HCT116 (cell line): ENCODE results near the gene PRDM11. TPM values are rescaled to one million over a fixed set of nuclear protein-coding genes. Genes with fewer than 3 reads are reported as not detected.

Experiments
- ATAC-seq: fragments of 200-7000 bp; cut with Tn5 transposase; 2 replicates; pipeline ENCODE4 v1.9.1; 2020; ENCODE audit warnings: mild to moderate bottlenecking, moderate library complexity
- Bru-seq: library from RNA; stranded (reverse); fragments of 400-500 nt; gene quantifications from one replicate; lab custom pipeline; 2021; lab: Mats Ljungman, UMichigan
- BruChase-seq, 2 experiments: library from RNA; stranded (reverse); fragments of 400-500 nt; gene quantifications; one replicate each; lab custom pipeline; 2021; lab: Mats Ljungman, UMichigan
- BruUV-seq: library from RNA; stranded (reverse); fragments of 400-500 nt; replicated peaks from 2 replicates; lab custom pipeline; 2021; lab: Mats Ljungman, UMichigan
- CTCF ChIA-PET: fragments of 300-600 bp; sonication (Branson Sonifier 250); formaldehyde crosslinking; loops from one replicate; lab custom pipeline; 2021; ENCODE audit warnings: antibody characterized with exemption; lab: Charles Lee
- POLR2A ChIA-PET: fragments of 300-600, 350-600 bp; sonication (Branson Sonifier 250); formaldehyde crosslinking; loops from one replicate; lab custom pipeline; 2021; ENCODE audit warnings: antibody characterized with exemption; lab: Charles Lee
- RAD21 ChIA-PET, 2 experiments: fragments of 300-600 bp; sonication (Branson Sonifier 250); formaldehyde crosslinking; loops; one replicate each; lab custom pipeline; 2023; ENCODE audit warnings: low total read pairs in 2 of 2; ENCODE audit not compliant: uncharacterized antibody in 2 of 2, unreplicated experiment in 2 of 2, low non-redundant PET in 1 of 2; lab: Charles Lee
- DNase-seq: peaks from one replicate; pipeline ENCODE4 v3.0.0-alpha.2; 2010; ENCODE audit warnings: low read depth, low spot score
- H2AFZ ChIP-seq: fragments of 200-600 bp; shearing (Covaris generic), sonication (generic); 2 replicates; pipeline ENCODE4 v1.6.1; 2017; ENCODE audit warnings: low read depth, mixed run types, mixed read lengths, antibody characterized with exemption, low read length; ENCODE audit not compliant: poor library complexity, severe bottlenecking
- H3K27ac ChIP-seq: 2 replicates; pipeline ENCODE4 v1.5.1; 2012; ENCODE audit warnings: low read depth, low read length
- H3K27me3 ChIP-seq: fragments of 200-600 bp; sonication (generic); 2 replicates; pipeline ENCODE4 v1.6.1; 2016; ENCODE audit warnings: mixed run types, low read length, mixed read lengths; ENCODE audit not compliant: insufficient read depth
- H3K36me3 ChIP-seq, 2 experiments: fragments of 200-500 bp in 1 of 2; fragments of 200-600 bp in 1 of 2; sonication (Bioruptor generic) in 1 of 2; sonication (generic) in 1 of 2; 2 replicates each; pipeline versions ENCODE4 v1.5.1 to v1.6.1; 2014 to 2016; ENCODE audit warnings: low read length in 2 of 2, inconsistent platforms in 1 of 2, mixed read lengths in 1 of 2, mixed run types in 1 of 2; ENCODE audit not compliant: insufficient read depth in 2 of 2, control insufficient read depth in 1 of 2
- H3K4me1 ChIP-seq, 2 experiments: fragments of 200-600 bp in 1 of 2; sonication (generic) in 1 of 2; 2 replicates each; pipeline versions ENCODE4 v1.5.1 to v1.6.1; 2012 to 2017; ENCODE audit warnings: low read length in 2 of 2, inconsistent platforms in 1 of 2, mild to moderate bottlenecking in 1 of 2, mixed read lengths in 1 of 2, mixed run types in 1 of 2, moderate library complexity in 1 of 2; ENCODE audit not compliant: insufficient read depth in 2 of 2, control insufficient read depth in 1 of 2
- H3K4me2 ChIP-seq: fragments of 200-600 bp; sonication (generic); 2 replicates; pipeline ENCODE4 v1.6.1; 2017; ENCODE audit warnings: mixed run types, low read length, mixed read lengths
- H3K4me3 ChIP-seq, 2 experiments: fragments of 200-600 bp in 1 of 2; sonication (generic) in 1 of 2; replicated peaks in 1 of 2; 2 replicates each; pipeline ENCODE4 v1.5.1; 2011 to 2016; ENCODE audit warnings: low read length in 2 of 2, control low read depth in 1 of 2, low read depth in 1 of 2, mild to moderate bottlenecking in 1 of 2, mixed read lengths in 1 of 2, mixed run types in 1 of 2
- H3K79me2 ChIP-seq: fragments of 200-600 bp; sonication (generic); 2 replicates; pipeline ENCODE4 v1.6.1; 2017; ENCODE audit warnings: mild to moderate bottlenecking, mixed run types, low read length, moderate library complexity, mixed read lengths; ENCODE audit not compliant: insufficient read depth
- H3K9ac ChIP-seq: fragments of 200-600 bp; sonication (generic); 2 replicates; pipeline ENCODE4 v1.6.1; 2016; ENCODE audit warnings: low read length, mixed read lengths
- H3K9me2 ChIP-seq: fragments of 200-600 bp; sonication (generic), shearing (Covaris generic); 2 replicates; pipeline ENCODE4 v1.6.1; 2017; ENCODE audit warnings: mixed run types, mild to moderate bottlenecking, moderate library complexity; ENCODE audit not compliant: insufficient read depth
- H3K9me3 ChIP-seq, 2 experiments: fragments of 200-500 bp in 1 of 2; fragments of 200-600 bp in 1 of 2; sonication (Bioruptor generic) in 1 of 2; sonication (generic) in 1 of 2; 2 replicates each; pipeline ENCODE4 v1.6.1; 2014 to 2017; ENCODE audit warnings: low read length in 2 of 2, mixed read lengths in 2 of 2, inconsistent platforms in 1 of 2, low read depth in 1 of 2, mild to moderate bottlenecking in 1 of 2, mixed run types in 1 of 2, moderate library complexity in 1 of 2; ENCODE audit not compliant: control insufficient read depth in 1 of 2, insufficient read depth in 1 of 2
- H4K20me1 ChIP-seq: fragments of 200-600 bp; sonication (generic), shearing (Covaris generic); 2 replicates; pipeline ENCODE4 v1.6.1; 2017; ENCODE audit warnings: mixed run types, mild to moderate bottlenecking, moderate library complexity; ENCODE audit not compliant: insufficient read depth
- CBX3 ChIP-seq: IDR thresholded peaks from 2 replicates; pipeline ENCODE4 v1.6.1; 2012; ENCODE audit warnings: low read depth
- CEBPB ChIP-seq: IDR thresholded peaks from 2 replicates; pipeline ENCODE4 v1.6.1; 2012; ENCODE audit warnings: low read depth
- EGR1 ChIP-seq: IDR thresholded peaks from 2 replicates; pipeline ENCODE4 v1.6.1; 2012; ENCODE audit warnings: low read depth
- ELF1 ChIP-seq: IDR thresholded peaks from 2 replicates; pipeline ENCODE4 v1.6.1; 2012; ENCODE audit warnings: low read depth, borderline replicate concordance
- EZH2 ChIP-seq: fragments of 200-600 bp; sonication (generic); IDR thresholded peaks from 2 replicates; pipeline ENCODE4 v1.6.1; 2017; ENCODE audit warnings: antibody characterized with exemption, mixed run types
- EZH2phosphoT487 ChIP-seq: fragments of 200-600 bp; IDR thresholded peaks from 2 replicates; pipeline ENCODE4 v1.6.1; 2018; ENCODE audit warnings: antibody characterized with exemption, borderline replicate concordance
- FOSL1 ChIP-seq: IDR thresholded peaks from 2 replicates; pipeline ENCODE4 v1.6.1; 2012; ENCODE audit warnings: low read depth
- JUND ChIP-seq: IDR thresholded peaks from 2 replicates; pipeline ENCODE4 v1.6.1; 2012
- POLR2A ChIP-seq: IDR thresholded peaks from 2 replicates; pipeline ENCODE4 v1.7.0; 2011; ENCODE audit warnings: borderline replicate concordance; ENCODE audit not compliant: insufficient read depth, insufficient read length; ENCODE audit errors: extremely low read depth
- POLR2AphosphoS5 ChIP-seq: IDR thresholded peaks from 2 replicates; pipeline ENCODE4 v1.6.1; 2011; ENCODE audit warnings: mild to moderate bottlenecking, low read depth, low read length, moderate library complexity
- REST ChIP-seq: IDR thresholded peaks from 2 replicates; pipeline ENCODE4 v1.6.1; 2012; ENCODE audit warnings: low read depth
- SIN3A ChIP-seq: IDR thresholded peaks from 2 replicates; pipeline ENCODE4 v1.6.1; 2012; ENCODE audit warnings: low read depth
- SRF ChIP-seq: IDR thresholded peaks from 2 replicates; pipeline ENCODE4 v1.6.1; 2012; ENCODE audit warnings: low read depth
- TCF7L2 ChIP-seq: IDR thresholded peaks from 2 replicates; pipeline ENCODE4 v1.7.0; 2011; ENCODE audit warnings: borderline replicate concordance, inconsistent platforms; ENCODE audit not compliant: insufficient read depth, insufficient read length; ENCODE audit errors: extremely low read depth
- YY1 ChIP-seq: IDR thresholded peaks from 2 replicates; pipeline ENCODE4 v1.6.1; 2011; ENCODE audit warnings: low read length, low read depth, moderate library complexity, mild to moderate bottlenecking; ENCODE audit not compliant: insufficient replicate concordance; ENCODE audit errors: extremely low read depth
- ZBTB33 ChIP-seq: IDR thresholded peaks from 2 replicates; pipeline ENCODE4 v1.6.1; 2011; ENCODE audit warnings: mild to moderate bottlenecking, low read length, moderate library complexity; ENCODE audit not compliant: insufficient replicate concordance; ENCODE audit errors: extremely low read depth
- ZFX ChIP-seq: fragments of 450-650 bp; IDR thresholded peaks from 2 replicates; pipeline ENCODE4 v1.6.1; 2017
- intact Hi-C: fragments of 100-400 bp; cut with micrococcal nuclease; formaldehyde crosslinking; loops from 2 replicates; pipeline ENCODE4 v1.10.0; 2022
- long read RNA-seq: library from polyadenylated mRNA; unstranded; transcript quantifications from one replicate; pipeline ENCODE4 v2.0.0, GENCODE V29; 2021; ENCODE audit not compliant: unreplicated experiment
- polyA plus RNA-seq: library from polyadenylated mRNA; unstranded; fragments of >200 nt; gene quantifications from 2 replicates; pipeline ENCODE4 v1.2.1, GENCODE V29; 2012; ENCODE audit warnings: missing spikeins
- total RNA-seq: library from RNA; stranded (reverse); gene quantifications from one replicate; pipeline ENCODE4 v1.2.1, GENCODE V29; 2021; ENCODE audit not compliant: unreplicated experiment

Gene PRDM11
- 9.3 TPM for total RNA-seq
- polyA plus RNA-seq: 5.5 and 6.2 TPM in 2 replicates
- percentile 44 among the genes with signal in this experiment for Bru-seq, nascent RNA
- percentile 39 among the genes with signal in this experiment for BruChase-seq, experiment 1, labeled RNA remaining after a 6-hour chase
- percentile 46 among the genes with signal in this experiment for BruChase-seq, experiment 2, labeled RNA remaining after a 2-hour chase
- long read RNA-seq, partial matches to known transcripts: 7 of 13 reads
- long read RNA-seq, other reads (novel, unspliced or antisense): 6 of 13 reads

DNA sequence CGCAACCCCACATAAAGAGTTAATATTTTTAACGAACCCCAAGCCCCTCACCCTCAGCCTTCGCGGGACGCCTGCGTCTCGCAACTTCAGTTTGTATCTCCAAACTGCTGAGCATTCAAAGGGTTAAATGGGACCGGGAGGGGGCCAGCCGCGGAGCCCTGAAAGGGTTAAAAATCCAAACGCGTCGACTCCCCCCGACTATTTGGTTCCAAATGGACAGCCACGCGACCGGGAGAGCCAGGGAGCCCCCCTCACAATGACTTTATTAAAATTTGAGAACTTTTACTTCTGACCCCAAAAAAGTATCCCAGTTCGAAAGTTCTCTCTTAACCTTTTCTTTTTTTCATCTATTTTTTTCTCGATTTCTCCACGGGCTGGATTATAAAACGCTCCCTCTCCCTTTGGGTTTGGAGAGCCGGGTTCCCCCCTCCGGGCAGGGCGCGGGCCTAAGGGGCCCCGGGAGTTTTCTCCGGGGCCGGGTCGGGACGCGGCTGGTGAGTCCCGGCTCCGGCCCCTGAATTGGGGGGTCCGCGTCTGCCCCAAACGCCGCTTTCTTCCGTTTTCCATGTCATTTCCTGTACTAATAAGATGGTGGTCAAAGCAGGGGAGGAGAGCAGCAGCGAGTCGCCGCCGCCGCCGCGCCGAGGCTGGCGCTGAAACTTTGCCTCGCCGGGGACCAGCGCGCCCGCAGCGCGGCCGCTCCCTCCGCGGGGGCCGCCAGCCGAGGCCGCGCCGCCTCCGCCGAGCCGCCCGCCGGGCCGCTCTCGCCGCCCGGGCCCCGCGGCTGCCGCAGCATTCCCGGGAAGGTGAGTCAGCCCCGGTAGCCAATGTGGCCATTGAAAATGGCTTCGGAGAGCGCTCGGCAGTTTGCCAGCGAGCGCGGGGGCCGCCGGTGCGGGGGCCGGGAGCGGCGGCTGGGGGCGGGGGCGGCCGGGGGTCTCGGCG is at the start of gene PRDM11:
TSS of gene PRDM11 (plus strand) at position 568 of the 945 bp plus-strand sequence. CDS start 35,128 bp downstream, outside the sequence.
- ChIA-PET POLR2A (interaction anchor here (1.0 kb wide), 1 partner anchor 11 kb away, joined by 3 read pairs; no protein-coding TSS in a partner anchor), CTCF (interaction anchor here (0.9 kb wide), 1 partner anchor 225 kb away, joined by 3 read pairs; no protein-coding TSS in a partner anchor), RAD21 (no interaction called here)
- Histone ChIP-seq H3K4me2 (peak within 1 kb of the TSS; percentile 93), H3K27me3 (no peaks in the 10 kb centered on the region), H2AFZ (peak within 1 kb of the TSS; percentile 18), H3K79me2 (peaks cover 18% of the 10 kb centered on the region), H3K9ac (peak within 1 kb of the TSS; percentile 87), H3K36me3 (no peaks in the 10 kb centered on the region), H4K20me1 (no peaks in the 10 kb centered on the region), H3K4me3 (peak within 1 kb of the TSS; percentile 69 to 82), H3K9me2 (no peaks in the 10 kb centered on the region), H3K27ac (peak within 1 kb of the TSS; percentile 90), H3K9me3 (no peaks in the 10 kb centered on the region), H3K4me1 (peaks cover 3 to 16% of the 10 kb centered on the region in 2 experiments; a peak in 3 of 4 replicates)
- DNase-seq (peak; percentile 18), ATAC-seq (peak; percentile 54)
- intact Hi-C loops: no loop called here
- TSS peak; percentile 88 for BruUV-seq
- TF ChIP-seq SRF (no peak), POLR2A (peak; percentile 4), YY1 (no peak), SIN3A (no peak; the same call in 1 of the 2 replicates), ELF1 (no peak), ZFX (peak; percentile 32; the same call in 1 of the 2 replicates), REST (no peak), CEBPB (no peak), CBX3 (0 out of 2 replicates have a peak, but pooled peaks have one; percentile 25), ZBTB33 (no peak), POLR2AphosphoS5 (no peak), EZH2 (no peak), EGR1 (0 out of 2 replicates have a peak, but pooled peaks have one; percentile 40), JUND (no peak), TCF7L2 (no peak), EZH2phosphoT487 (no peak), FOSL1 (no peak)
